GM12872 (cell line): ENCODE measurements around the gene TMEM239.

Experiments used
- TF ChIP-seq, protein P1 (sequence below): IDR thresholded peaks from 3 replicates; pipeline ENCODE4 v1.5.1; 2011; ENCODE audit warnings: low read depth, mild to moderate bottlenecking, low read length, moderate library complexity; ENCODE audit not compliant: insufficient read depth

TMEM239 gene

GRCh38 chr20:2780948-2781347 lies 35.2 kb upstream of the TMEM239 start:
- TF ChIP-seq, protein P1, sequence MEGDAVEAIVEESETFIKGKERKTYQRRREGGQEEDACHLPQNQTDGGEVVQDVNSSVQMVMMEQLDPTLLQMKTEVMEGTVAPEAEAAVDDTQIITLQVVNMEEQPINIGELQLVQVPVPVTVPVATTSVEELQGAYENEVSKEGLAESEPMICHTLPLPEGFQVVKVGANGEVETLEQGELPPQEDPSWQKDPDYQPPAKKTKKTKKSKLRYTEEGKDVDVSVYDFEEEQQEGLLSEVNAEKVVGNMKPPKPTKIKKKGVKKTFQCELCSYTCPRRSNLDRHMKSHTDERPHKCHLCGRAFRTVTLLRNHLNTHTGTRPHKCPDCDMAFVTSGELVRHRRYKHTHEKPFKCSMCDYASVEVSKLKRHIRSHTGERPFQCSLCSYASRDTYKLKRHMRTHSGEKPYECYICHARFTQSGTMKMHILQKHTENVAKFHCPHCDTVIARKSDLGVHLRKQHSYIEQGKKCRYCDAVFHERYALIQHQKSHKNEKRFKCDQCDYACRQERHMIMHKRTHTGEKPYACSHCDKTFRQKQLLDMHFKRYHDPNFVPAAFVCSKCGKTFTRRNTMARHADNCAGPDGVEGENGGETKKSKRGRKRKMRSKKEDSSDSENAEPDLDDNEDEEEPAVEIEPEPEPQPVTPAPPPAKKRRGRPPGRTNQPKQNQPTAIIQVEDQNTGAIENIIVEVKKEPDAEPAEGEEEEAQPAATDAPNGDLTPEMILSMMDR, result no peak

DNA sequence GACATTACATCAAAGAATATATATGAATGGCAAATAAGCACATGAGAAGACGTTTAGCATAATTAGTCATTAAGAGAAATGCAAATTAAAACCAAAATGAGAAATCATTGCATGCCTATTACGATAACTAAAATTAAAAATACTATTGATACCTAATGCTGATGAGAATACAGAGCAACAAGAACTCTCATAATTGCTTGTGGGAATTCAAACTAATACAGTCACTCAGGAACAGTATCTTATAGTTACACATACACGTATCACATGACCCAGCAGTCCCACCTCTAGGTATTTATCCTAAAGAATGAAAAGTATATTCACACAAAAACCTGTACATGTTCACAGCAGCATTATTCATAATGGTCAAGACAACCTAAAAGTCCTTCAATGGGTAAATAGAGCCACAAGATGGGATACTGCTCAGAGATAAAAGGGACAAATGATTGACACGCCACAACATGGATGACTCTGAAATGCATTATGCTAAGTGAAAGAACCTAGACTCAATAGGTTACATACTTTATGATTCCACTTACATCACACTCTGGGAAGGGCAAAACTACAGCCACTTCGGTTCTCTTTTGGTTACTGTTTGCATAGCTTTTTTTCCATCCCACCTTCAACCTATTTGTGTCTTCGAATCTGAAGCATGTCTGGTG lies 32.1 kb upstream of the TMEM239 start:
- TF ChIP-seq, protein P1, result no peak

- TF ChIP-seq, protein P1, result no peak
Measured at GRCh38 chr20:2793471-2793870, 22.7 kb upstream of the TMEM239 start.

- TF ChIP-seq, protein P1, result no peak
Measured at GRCh38 chr20:2794202-2794748, 21.9 kb upstream of the TMEM239 start.

- TF ChIP-seq, protein P1, result no peak
Measured at GRCh38 chr20:2794866-2795447, 21.2 kb upstream of the TMEM239 start.

DNA sequence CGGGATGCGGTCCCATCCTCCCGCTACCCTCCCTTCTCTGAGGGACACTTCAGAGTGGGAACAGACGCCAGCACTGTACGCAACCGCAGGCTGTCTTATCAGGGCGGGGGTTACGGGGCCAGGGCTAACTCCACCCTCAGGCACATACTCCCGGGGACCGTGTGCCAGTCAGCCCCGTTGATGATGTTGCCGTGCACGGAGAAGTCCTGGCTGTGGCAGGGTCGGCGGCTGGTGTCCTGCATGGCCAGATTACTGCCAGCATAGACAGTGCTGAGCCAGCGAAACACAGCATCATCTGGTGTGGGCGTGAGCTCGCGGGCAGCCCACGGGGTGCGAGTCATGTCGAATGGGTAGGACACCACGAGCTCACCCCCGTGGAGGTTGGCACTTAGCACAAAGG lies 20.7 kb upstream of the TMEM239 start:
- TF ChIP-seq, protein P1, result no peak

DNA sequence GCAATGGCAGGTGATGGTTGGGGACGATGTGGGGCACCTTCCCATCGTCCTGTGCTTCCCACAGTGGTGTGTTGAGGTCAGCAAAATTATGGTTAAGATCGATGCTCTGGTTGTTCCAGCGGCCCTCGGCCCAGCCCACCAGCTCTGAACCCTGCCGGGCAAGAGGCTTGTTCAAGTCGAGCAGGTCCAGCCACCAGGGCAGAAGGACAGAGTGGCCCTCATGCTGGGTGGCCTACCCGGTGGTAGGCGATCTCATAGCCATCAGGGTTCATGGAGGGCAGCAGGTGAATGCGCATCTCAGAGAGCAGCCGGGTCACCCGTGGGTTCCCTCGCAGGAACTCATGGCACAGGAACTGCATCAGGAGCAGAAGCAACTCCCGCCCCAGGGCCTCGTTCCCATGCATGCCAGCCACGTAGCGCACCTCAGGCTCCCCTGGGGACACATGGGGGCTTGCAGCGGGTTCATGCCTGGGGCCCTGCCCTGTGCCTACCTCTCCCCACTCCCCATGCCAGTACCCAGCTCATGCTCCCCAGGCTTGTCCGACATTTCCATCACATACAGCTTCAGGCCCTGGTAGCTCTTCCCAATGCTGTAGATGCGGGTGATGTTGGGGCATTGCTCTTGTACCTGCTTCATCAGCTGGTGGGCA lies 20.0 kb upstream of the TMEM239 start:
- TF ChIP-seq, protein P1, result no peak
